ENCODE results near the gene ULK3.

The ULK3 gene

GRCh38 chr15:74799856-74800558 is 42.9 kb downstream of the ULK3 start:
- in situ Hi-C loops (cut with MboI; ENCODE audit: low sequenced_read_pairs) = no loop called here

- in situ Hi-C loops (cut with MboI; ENCODE audit: low sequenced_read_pairs) = no loop called here
These were observed 43.6 kb downstream of the ULK3 start for GRCh38 chr15:74799255-74799855.

DNA sequence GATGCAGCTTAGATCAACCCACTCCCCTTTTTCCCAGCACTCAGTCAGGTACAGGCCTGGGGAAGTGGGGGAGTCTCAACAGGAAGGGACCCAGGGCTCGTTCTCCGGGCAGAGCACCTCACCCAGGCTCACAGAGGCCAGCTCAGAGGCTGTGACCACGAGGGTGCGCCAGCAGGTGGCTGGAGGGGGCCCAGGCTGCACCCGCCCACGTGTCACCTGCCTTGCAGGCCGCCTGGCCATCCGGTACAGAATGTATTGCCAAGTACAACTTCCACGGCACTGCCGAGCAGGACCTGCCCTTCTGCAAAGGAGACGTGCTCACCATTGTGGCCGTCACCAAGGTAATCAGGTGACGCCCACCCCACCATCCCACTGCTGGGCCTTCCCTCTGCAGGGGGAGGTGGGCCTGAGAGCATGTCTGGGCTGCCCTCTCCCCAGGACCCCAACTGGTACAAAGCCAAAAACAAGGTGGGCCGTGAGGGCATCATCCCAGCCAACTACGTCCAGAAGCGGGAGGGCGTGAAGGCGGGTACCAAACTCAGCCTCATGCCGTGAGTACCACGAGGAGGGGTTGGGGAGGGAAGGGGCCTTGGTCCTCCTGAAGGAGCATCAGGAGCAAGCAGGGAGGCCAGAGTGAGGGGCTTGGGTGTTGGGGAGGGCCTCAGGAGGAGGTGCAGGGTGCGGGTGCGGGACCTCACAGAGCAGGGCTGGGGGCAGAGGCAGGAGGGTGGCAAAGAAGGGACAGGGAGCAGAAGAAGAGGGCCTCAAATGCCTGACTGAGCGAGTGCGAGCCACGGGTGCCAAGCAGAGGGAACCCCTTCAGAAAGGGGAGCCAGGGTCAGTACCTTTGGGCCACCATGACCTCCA is 44.3 kb downstream of the ULK3 start:
- in situ Hi-C loops (cut with MboI; ENCODE audit: low sequenced_read_pairs) = no loop called here

GRCh38 chr15:74795966-74796625 is 46.9 kb downstream of the ULK3 start:
- in situ Hi-C loops (cut with MboI; ENCODE audit: low sequenced_read_pairs) = no loop called here

- in situ Hi-C loops (cut with MboI; ENCODE audit: low sequenced_read_pairs) = no loop called here
These were observed 48.0 kb downstream of the ULK3 start for GRCh38 chr15:74794970-74795349.

DNA sequence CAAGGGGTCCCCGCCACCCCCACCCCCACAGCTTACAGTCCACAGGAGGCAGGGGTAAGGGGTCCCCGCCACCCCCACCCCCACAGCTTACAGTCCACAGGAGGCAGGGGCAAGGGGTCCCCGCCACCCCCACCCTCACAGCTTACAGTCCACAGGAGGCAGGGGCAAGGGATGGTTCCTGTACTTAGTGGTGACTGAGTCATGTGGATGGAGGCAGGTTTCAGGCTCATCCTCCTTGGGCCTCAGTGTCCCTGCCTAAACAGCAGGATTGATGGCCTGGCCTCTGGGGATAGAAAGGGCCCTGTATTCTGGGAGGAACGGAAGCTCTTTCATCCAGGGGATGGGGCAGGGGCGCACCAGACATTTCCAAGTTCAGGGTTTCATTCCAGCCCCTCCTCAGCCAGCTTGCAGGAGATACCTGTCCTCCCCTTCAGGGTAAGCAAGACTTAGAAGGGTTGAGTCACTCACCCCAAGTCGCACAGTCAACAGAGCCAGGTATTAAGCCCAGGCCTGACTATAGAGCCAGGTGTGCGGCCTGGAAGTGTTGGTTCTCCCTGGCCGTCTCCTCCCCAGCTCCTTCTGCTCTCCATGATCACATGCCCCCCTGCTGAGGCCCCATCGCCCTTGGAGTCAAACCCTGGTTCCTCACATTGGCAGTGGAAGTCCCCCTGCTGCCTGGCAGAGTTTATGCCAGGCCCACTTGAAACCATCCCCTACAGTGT is 48.5 kb downstream of the ULK3 start:
- in situ Hi-C loops (cut with MboI; ENCODE audit: low sequenced_read_pairs) = no loop called here

GRCh38 chr15:74793135-74794028 is 49.6 kb downstream of the ULK3 start:
- in situ Hi-C loops (cut with MboI; ENCODE audit: low sequenced_read_pairs) = no loop called here

DNA sequence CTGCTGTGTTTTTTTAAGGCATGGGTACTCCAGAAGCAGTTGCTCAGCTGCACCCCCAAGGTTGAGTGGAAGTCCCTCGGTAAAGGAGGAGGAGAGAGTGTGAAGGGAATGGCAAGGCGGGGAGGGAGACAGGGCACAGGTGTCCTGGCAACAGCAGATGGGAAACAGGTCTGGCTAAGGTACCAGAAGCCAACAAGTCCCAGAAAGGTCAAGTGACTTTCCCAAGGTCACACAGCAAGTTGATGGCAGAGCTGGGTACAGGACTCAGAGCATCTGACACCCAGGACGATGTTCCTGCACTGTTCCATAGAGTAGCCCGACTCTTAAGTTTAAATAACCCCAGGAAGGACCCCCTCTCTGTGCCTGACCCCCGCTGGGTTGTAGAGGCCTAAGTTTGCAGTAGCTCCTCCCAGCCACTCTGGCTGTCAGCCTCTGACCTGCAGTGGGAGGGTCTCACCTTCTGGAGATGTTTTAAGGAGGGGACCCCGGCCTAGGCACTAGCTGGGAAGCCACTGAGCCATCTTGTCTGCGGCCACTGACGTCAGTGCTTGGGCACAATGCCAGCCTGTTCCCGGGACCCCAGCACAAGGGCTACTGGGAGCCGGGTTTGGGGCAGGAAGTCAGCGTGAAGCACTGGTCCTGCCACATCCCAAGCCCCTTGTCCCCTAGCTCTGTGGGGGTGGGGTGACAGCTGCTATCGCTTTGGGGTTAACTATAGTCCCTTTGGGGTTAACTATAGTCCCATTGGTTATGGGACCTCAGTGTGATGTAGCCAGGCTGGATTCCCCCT is 50.5 kb downstream of the ULK3 start:
- in situ Hi-C loops (cut with MboI; ENCODE audit: low sequenced_read_pairs) = no loop called here

GRCh38 chr15:74791667-74792066 is 51.3 kb downstream of the ULK3 start:
- in situ Hi-C loops (cut with MboI; ENCODE audit: low sequenced_read_pairs) = no loop called here

GRCh38 chr15:74791007-74791406 is 51.9 kb downstream of the ULK3 start:
- in situ Hi-C loops (cut with MboI; ENCODE audit: low sequenced_read_pairs) = no loop called here

- in situ Hi-C loops (cut with MboI; ENCODE audit: low sequenced_read_pairs) = no loop called here
These were observed 52.7 kb downstream of the ULK3 start for GRCh38 chr15:74790080-74790916.

GRCh38 chr15:74789741-74790079 is 53.2 kb downstream of the ULK3 start:
- in situ Hi-C loops (cut with MboI; ENCODE audit: low sequenced_read_pairs) = no loop called here

DNA sequence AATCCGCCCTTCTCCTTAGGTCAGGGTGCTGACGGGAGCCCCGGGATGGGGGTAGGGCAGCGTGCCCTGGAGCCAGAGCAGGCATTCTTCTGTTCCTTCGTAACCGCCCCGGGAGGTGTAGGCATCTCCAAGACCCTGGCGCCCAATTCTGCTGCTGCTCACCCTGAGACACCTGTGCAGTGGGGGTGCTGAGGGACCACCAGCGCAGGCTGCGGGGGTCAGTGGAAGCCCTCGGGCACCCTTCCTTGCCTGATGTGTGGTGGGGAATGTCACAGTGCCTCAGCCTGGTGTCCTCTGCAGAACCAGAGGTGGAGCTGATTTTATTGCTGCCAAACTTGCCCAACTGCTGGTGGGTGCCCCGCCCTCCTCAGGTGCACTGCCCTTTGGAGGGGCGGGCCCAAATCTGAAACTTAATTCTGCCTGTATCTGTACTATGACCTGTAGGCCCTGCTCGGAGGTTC is 53.8 kb downstream of the ULK3 start:
- in situ Hi-C loops (cut with MboI; ENCODE audit: low sequenced_read_pairs) = no loop called here

GRCh38 chr15:74788683-74789151 is 54.2 kb downstream of the ULK3 start:
- in situ Hi-C loops (cut with MboI; ENCODE audit: low sequenced_read_pairs) = no loop called here

DNA sequence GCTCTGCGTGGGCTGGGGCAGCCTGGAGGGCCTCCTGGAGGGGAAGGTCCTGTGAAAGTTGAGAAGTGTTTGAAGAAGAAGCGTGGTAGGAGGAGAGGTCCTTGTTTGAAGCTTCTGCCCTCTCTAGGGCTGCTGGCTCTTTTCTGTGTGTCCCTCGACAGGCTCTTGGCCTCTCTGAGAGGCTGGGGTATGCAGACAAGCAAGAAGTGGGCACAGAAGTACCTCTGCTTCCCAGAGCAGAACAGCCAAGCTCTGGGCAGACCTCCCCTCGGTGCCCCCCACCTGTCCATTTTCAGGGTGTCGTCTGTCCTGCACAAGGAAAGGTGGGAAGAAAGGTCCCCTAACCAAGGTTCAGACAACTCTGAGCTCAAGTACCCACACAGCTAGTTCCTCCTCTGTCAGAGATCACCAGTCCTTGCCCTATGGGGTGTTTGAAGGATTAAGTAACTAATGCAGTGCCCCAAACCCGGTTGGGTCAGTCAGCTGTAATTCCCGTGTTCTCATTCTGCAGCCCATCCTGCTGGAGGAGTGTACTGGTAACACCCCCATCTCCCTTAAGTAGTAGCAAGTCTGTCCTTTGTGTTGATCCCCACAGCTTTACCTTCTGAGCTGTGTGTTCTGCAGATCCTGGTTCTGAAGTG is 54.8 kb downstream of the ULK3 start:
- in situ Hi-C loops (cut with MboI; ENCODE audit: low sequenced_read_pairs) = no loop called here

GRCh38 chr15:74787251-74788041 is 55.5 kb downstream of the ULK3 start:
- in situ Hi-C loops (cut with MboI; ENCODE audit: low sequenced_read_pairs) = no loop called here

Measured in HL-60/S4 (cell line).